ENCODE data around the gene A3GALT2.

DNA sequence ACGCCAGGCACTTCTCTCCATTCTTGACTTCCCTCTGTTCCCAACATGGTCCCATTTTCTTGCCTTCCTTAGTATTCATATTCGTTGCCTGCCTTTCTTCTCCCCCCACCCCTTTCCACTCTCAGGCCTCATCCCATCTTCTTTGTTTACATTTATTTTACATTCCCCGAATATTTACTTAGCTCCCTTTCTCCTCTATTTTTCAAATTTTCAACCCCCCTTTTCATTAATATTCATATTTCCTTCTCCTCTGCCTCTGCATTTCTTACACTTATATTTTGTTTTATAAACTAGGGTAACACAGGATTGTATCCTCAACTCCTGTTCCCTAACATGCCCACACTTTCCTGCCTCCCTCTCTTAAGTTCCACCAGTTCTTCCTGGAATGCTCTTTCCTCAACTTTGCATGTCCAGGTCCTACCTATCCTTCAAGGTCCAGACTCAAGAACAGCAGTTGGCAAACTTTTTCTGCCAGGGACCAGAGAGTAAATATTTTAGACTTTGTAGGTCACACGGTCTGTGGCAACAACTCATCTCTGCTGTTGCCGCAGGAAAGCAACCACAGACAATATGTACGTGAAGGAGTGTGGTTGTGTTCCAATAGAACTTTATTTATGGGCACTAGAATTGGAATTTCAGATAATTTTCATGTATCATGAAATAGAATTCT lies 29.8 kb upstream of the A3GALT2 start:
- TF ChIP-seq, protein P1, sequence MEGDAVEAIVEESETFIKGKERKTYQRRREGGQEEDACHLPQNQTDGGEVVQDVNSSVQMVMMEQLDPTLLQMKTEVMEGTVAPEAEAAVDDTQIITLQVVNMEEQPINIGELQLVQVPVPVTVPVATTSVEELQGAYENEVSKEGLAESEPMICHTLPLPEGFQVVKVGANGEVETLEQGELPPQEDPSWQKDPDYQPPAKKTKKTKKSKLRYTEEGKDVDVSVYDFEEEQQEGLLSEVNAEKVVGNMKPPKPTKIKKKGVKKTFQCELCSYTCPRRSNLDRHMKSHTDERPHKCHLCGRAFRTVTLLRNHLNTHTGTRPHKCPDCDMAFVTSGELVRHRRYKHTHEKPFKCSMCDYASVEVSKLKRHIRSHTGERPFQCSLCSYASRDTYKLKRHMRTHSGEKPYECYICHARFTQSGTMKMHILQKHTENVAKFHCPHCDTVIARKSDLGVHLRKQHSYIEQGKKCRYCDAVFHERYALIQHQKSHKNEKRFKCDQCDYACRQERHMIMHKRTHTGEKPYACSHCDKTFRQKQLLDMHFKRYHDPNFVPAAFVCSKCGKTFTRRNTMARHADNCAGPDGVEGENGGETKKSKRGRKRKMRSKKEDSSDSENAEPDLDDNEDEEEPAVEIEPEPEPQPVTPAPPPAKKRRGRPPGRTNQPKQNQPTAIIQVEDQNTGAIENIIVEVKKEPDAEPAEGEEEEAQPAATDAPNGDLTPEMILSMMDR (IDR thresholded peaks at IDR 0.05): no peak
- TF ChIP-seq POLR2AphosphoS5 (IDR thresholded peaks at IDR 0.05) (no peak), EP300 (IDR thresholded peaks at IDR 0.05; ENCODE audit: low read depth) (no peak), POLR2A (IDR thresholded peaks at IDR 0.05) (no peak)

Data from transverse colon (tissue), 4 donors.